HG03175 (cell line): ENCODE measurements around the gene C10orf95.
"Not testable (repeated sequence)": the region's sequence is repeated elsewhere in the genome, so short reads cannot be mapped to it uniquely, and the experiment has no call there.

ENCODE experiments used
- ATAC-seq: cut with Tn5 transposase; IDR thresholded peaks from one replicate; pipeline ENCODE4 v1.9.1; 2021; ENCODE audit warnings: mild to moderate bottlenecking, moderate library complexity; ENCODE audit not compliant: unreplicated experiment

Gene C10orf95, protein sequence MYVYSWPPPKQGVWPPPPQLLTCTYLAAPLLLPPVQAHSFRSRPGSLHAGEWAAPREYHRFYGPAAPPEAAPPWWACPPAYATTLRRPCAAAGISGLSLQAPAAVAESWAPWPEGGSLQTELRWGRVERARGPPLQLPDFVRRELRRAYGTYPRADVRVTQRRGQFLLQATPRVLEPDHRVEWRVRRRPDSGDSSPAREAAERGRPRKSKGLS

DNA sequence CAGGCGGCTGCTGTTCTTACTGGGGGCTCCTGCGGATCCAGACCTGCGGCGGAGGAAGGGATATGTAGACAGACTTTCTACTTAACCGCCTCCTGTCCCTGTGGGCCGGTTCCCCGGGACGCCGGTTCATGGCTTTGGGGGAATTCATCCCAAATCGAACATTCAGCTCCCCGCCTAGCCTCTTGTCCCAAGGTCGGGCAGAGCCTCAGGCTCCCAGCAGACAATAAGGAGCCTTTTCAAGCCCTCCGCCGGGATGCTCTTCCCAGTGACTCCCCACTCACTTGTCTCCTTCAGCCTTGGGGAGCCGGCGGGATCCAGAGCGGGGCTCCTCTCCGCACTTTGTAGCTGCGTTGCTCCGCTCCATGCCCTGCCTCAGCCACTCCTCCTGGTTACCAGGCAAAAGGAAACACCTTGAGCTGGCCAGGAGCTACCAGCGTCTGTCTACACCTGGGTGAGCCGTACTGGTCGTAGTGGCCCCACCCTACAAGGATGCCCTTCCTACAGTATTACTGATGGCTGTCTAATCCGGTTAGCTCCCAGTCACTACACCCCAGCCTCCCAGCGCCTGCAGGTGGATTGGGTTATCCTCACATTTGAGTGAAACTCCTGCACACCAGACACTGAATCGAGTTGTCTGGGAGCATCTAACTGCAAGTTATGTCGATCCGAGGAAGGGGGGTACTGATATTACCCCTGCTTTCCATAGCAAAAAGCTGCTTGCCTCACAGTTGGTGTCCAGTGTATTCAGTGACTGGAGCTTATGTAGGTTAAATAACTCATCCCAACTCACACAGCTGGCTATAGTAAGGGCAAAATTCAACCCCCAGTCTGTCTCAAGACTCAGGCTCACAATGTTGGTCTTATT lies at the start of gene C10orf95:
TSS of gene C10orf95 (minus strand) at position 439 of the 865 bp plus-strand sequence. CDS start 450 bp downstream, outside the sequence.
- ATAC-seq = no peak

DNA sequence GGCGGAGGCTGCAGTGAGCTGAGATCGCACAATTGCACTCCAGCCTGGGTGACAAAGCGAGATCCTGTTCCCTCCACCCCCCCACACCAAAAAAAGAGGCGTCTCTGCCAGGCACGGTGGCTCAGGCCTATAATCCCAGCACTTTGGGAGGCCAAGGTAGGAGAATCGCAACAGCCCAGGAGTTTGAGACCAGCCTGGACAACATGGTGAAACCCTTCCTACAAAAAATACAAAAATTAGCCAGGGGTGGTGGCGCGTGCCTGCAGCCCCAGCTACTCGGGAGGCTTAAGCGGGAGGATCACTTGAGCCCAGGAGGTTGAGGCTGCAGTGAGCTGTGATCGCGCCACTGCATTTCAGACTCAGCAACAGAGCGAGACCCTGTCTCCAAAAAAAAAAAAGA lies 49.3 kb upstream of the C10orf95 start:
- not testable (repeated sequence) for ATAC-seq

- ATAC-seq = no peak
Measured at GRCh38 chr10:102499356-102499755, 48.0 kb upstream of the C10orf95 start.

GRCh38 chr10:102497545-102497944 lies 46.2 kb upstream of the C10orf95 start:
- ATAC-seq = no peak

DNA sequence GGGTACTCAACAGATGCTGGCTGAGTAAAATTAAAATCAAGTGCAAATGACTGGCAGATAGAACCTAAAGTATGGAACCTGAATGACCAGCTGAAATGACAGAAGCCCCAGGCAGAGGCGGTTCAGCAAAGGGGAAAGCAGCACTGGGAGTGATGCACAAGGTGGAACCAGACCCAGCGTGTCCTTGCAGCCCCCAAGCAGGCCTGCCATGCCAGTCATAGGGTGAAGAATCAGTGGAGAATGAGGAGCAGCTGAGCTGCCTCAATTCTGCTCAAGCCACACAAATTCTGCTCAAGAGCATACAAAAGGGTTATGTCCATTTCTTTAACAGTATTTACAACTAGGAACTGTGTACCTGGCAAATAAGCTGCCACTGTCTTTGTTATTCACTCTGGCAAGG lies 42.4 kb upstream of the C10orf95 start:
- no peak for ATAC-seq

GRCh38 chr10:102492983-102493382 lies 41.6 kb upstream of the C10orf95 start:
- no peak for ATAC-seq

DNA sequence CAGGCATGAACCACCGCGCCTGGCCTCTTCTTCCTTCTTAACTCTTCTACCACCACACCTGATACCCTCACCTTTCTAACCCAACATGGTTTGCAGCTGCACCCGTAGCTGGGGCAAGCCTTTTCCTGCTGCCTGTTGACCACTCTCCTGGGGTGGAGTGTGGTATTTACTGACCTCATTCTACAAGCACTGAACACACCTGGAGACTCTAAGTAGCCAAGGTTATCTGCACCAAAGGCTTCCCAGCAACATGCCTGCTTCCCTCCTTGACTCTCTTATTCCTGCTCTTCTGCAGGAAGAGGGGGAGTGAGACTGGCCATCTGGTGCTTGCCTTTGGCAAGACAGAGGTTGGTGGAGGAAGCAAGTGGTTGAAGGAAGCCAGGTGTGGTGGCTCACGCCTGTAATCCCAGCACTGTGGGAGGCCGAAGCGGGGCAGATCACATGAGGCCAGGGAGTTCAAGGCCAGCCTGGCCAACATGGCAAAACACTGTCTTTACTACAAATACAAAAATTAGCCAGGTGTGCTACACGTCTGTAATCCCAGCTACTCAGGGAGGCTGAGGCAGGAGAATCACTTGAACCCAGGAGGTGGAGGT lies 41.1 kb upstream of the C10orf95 start:
- ATAC-seq = no peak

- no peak for ATAC-seq
Measured at GRCh38 chr10:102491136-102491535, 39.8 kb upstream of the C10orf95 start.

DNA sequence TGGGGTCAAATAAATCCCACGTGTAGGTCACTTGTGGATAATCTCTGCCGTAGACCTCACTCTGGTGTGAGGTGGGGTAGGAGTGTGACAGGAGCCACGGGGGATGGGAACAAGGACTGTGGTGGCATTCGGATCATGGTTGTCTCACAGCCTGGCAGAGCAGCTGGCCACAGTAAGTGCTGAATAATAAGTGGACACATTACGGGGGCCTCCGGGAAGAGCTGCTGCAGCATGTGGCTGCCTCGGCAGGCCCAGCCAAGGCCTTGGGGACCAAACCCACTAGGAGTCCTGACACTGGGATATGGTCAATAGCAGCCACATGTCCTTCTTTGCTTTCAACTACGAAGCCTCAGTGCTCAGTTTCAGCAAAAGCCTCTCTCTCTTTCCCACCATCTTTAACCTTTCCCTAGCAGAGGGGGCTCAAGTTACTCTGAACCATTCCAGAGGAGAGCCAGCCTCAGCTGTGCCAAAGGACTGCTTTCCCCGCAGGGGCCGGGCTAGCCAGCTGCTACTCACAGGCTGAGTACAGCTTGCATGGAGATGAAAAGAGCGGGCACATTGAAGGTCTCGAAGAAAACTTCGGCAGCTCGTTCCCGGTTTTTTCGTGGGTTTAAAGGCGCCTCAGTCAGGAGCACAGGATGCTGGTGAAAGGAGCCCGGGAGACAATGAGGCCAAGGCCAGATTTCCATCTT lies 33.9 kb upstream of the C10orf95 start:
- no peak for ATAC-seq

DNA sequence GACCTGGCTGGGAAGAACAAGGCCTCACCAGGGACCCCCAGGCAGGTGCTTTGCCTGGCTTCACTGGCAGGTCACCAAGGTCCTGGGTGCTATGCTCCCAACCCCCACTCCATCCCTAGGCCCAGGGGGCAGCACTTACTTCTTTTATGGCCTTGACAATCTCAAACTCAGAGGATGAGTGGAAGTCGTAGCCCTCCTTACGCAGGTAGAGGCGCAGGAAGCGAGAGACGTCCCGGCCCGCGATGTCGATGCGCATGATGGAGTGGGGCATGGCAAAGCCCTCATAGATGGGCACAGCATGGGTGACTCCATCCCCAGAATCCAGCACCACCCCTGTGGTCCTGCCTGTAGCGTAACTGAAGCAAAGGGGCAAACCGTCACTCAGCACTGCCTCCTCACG lies 32.7 kb upstream of the C10orf95 start:
- ATAC-seq = no peak

GRCh38 chr10:102480396-102480795 lies 29.1 kb upstream of the C10orf95 start:
- ATAC-seq = no peak

DNA sequence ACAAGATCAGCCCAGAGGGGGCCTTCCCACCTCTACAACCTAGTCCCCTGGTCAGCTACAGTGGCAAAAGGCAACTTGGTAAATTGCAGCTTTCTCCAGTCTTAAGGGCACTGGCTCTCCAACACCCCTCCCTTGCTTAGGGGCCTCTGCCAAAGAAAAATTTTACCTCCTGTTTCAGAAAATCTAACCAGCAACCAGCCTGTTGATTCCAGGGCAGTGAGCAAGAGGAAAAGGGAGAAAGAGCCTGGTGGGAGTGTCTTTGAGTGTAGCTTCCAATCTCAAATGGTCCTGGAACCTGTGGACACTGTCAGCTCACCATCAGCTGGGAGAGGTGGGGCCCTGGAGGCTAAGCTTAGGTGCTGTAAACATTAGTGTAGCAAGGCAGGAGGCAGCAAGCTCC lies 28.3 kb upstream of the C10orf95 start:
- ATAC-seq = no peak

DNA sequence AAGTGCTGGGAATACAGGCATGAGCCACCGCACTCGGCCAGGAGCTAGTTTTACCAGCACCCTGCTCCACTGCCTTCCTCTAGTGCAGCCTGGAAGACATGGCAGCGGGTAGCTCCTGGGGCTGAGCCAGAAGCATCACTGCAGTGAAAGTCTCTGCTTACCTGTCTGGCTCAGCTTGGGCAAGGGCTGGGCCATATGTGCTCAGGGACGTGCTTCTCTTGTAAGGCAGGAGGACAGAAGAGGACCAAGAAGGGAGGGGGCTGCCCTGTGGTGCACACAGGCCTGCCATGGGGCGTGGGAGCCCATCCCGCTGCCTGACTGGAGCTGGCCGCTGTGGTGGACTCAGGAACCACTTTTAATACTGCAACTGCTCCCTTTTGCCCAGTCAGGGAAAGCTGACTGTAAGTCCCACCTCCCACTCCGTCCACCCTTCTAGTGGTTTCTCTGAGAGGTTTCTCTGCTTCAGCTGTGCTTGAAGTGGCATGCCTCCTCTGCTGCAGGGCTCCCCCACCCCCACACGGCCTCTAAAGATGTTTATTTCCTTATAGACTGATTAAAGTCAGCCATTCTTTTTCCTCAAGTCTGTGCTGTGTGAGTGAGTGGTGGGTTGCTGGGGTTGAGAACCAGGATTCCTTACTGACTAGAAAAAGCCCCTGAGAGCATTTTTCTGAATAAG lies 25.3 kb upstream of the C10orf95 start:
- ATAC-seq = no peak

GRCh38 chr10:102475451-102476040 lies 24.2 kb upstream of the C10orf95 start:
- ATAC-seq = no peak

DNA sequence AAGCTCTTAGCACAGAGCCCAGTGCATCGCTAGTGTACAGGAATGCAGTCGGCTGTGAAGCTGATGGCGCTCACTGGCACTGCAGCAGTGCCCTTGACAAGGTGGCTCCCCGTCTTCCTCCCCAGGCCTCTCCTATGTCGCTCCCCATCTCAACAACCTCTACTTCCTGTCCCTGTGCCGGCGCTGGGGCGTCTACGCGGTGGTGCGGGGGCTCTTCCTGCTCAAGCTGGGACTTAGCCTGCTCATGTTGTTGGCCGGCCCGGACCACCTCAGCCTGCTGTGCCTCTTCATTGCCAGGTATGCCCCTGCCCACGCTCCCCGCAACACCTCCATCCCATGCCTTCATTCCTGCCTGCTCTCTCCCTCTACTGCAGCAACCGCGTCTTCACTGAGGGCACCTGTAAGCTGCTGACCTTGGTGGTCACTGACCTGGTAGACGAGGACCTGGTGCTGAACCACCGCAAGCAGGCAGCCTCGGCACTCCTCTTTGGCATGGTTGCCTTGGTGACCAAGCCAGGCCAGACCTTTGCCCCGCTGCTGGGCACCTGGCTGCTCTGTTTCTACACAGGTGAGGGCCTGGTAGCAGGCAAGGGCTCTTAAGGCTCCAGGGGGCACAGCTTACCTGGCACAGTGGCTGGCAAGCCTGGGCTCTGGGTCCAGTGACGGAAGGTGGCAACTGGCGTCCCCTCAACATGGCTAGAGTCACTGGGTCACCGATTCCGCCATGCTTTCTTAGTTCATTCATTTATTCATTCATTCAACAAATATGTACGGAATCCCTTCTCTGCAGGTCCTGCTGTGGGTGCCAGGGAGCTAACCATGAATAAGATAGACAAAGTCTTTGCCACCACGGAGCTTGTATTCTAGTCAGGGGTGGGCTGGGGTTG lies 22.3 kb upstream of the C10orf95 start:
- ATAC-seq = no peak

- no peak for ATAC-seq
Measured at GRCh38 chr10:102470579-102471546, 19.5 kb upstream of the C10orf95 start.

GRCh38 chr10:102468683-102469082 lies 17.3 kb upstream of the C10orf95 start:
- ATAC-seq = no peak

DNA sequence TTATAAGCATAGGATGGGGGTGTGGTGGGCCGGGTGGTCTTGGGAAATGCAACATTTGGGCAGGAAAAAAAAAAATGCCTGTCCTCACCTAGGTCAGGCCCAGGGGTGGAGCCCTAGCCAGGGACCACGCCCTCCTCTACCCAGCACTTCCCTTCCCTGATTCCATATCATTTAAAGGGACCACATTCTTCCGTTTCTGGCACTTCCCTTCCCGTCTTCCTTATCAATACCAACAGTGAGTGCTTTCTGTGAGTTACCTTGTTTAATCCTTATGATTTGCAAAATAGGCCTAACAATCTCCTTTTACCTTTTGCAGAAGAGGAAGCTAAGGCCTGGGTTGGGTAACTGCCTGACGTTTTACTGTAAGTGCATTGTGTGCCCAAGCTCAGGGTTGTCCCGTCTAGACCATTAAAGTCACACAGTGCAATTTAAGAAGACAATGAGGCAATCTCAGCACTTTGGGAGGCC lies 16.7 kb upstream of the C10orf95 start:
- ATAC-seq = no peak
